Fibroblast of lung (primary cell): Measurements from ENCODE around the gene CFAP74. TPM values are rescaled to one million over a fixed set of nuclear protein-coding genes. Genes with fewer than 3 reads are reported as not detected.

Experiments used
- DNase-seq, 2 donors: peaks; one replicate each; pipeline versions ENCODE4 v3.0.0 to v3.0.0-alpha.2; 2010; ENCODE audit warnings: low read depth in 2 of 2
- H2AFZ ChIP-seq: 2 replicates; pipeline ENCODE4 v1.5.1; 2012; ENCODE audit warnings: low read length, control low read depth, inconsistent platforms
- H3K27ac ChIP-seq: 2 replicates; pipeline ENCODE4 v1.5.1; 2011; ENCODE audit warnings: low read length, control low read depth; ENCODE audit not compliant: insufficient read depth
- H3K27me3 ChIP-seq: 2 replicates; pipeline ENCODE4 v1.5.1; 2011; ENCODE audit warnings: mild to moderate bottlenecking, low read length; ENCODE audit not compliant: control insufficient read depth, insufficient read depth
- H3K36me3 ChIP-seq: 2 replicates; pipeline ENCODE4 v1.5.1; 2011; ENCODE audit warnings: low read length; ENCODE audit not compliant: control insufficient read depth, insufficient read depth
- H3K4me1 ChIP-seq: 2 replicates; pipeline ENCODE4 v1.5.1; 2011; ENCODE audit warnings: low read length; ENCODE audit not compliant: control insufficient read depth, insufficient read depth; ENCODE audit errors: extremely low read depth
- H3K4me2 ChIP-seq: 2 replicates; pipeline ENCODE4 v1.5.1; 2011; ENCODE audit warnings: low read length, control low read depth; ENCODE audit not compliant: insufficient read depth; ENCODE audit errors: extremely low read depth
- H3K4me3 ChIP-seq, 4 experiments: fragments of 200-600 bp in 1 of 4; sonication (generic) in 1 of 4; replicated peaks in 1 of 4; 2 replicates each; pipeline ENCODE4 v1.5.1; 2011 to 2016; ENCODE audit warnings: low read length in 4 of 4, low read depth in 3 of 4, mild to moderate bottlenecking in 3 of 4, control low read depth in 2 of 4, inconsistent platforms in 1 of 4, mixed read lengths in 1 of 4; ENCODE audit not compliant: insufficient read depth in 1 of 4; ENCODE audit errors: control extremely low read depth in 1 of 4
- H3K79me2 ChIP-seq: 2 replicates; pipeline ENCODE4 v1.5.1; 2012; ENCODE audit warnings: mild to moderate bottlenecking, low read length, inconsistent platforms; ENCODE audit not compliant: control insufficient read depth, insufficient read depth
- H3K9ac ChIP-seq: 2 replicates; pipeline ENCODE4 v1.5.1; 2011; ENCODE audit warnings: mild to moderate bottlenecking, low read length, control low read depth; ENCODE audit not compliant: insufficient read depth
- H3K9me3 ChIP-seq: 2 replicates; pipeline ENCODE4 v1.5.1; 2012; ENCODE audit warnings: low read depth, low read length; ENCODE audit not compliant: control insufficient read depth, insufficient read depth
- H4K20me1 ChIP-seq: 2 replicates; pipeline ENCODE4 v1.5.1; 2011; ENCODE audit warnings: low read length; ENCODE audit not compliant: control insufficient read depth, insufficient read depth; ENCODE audit errors: extremely low read depth
- EZH2 ChIP-seq: IDR thresholded peaks from 2 replicates; pipeline ENCODE4 v1.5.1; 2012; ENCODE audit warnings: low read length, control low read depth, mild to moderate bottlenecking; ENCODE audit errors: missing control alignments
- polyA plus RNA-seq, 2 donors: library from polyadenylated mRNA; depleted of rRNA in 1 of 2; stranded (reverse) in 1 of 2; unstranded in 1 of 2; fragments of >200 nt; gene quantifications; 2 replicates each; pipeline ENCODE4 v1.2.1, GENCODE V29; 2011 to 2012; ENCODE audit warnings: missing spikeins in 1 of 2
- total RNA-seq: library from RNA; depleted of rRNA; stranded (reverse); fragments of >200 nt; gene quantifications from 2 replicates; pipeline ENCODE4 v1.2.1, GENCODE V29; 2014
- TF ChIP-seq, protein P1 (sequence below), 2 donors: IDR thresholded peaks in 1 of 2; conservative IDR thresholded peaks in 1 of 2; 1 replicate in 1 of 2; 2 replicates in 1 of 2; pipeline ENCODE4 v1.5.1; 2011 to 2012; ENCODE audit warnings: low read length in 2 of 2, control low read depth in 1 of 2, inconsistent platforms in 1 of 2, low read depth in 1 of 2, mild to moderate bottlenecking in 1 of 2

Gene CFAP74
- total and polyA plus RNA-seq, 2 donors (not counting 1 experiment from before 2014, with no cell fraction given), result not detected

DNA sequence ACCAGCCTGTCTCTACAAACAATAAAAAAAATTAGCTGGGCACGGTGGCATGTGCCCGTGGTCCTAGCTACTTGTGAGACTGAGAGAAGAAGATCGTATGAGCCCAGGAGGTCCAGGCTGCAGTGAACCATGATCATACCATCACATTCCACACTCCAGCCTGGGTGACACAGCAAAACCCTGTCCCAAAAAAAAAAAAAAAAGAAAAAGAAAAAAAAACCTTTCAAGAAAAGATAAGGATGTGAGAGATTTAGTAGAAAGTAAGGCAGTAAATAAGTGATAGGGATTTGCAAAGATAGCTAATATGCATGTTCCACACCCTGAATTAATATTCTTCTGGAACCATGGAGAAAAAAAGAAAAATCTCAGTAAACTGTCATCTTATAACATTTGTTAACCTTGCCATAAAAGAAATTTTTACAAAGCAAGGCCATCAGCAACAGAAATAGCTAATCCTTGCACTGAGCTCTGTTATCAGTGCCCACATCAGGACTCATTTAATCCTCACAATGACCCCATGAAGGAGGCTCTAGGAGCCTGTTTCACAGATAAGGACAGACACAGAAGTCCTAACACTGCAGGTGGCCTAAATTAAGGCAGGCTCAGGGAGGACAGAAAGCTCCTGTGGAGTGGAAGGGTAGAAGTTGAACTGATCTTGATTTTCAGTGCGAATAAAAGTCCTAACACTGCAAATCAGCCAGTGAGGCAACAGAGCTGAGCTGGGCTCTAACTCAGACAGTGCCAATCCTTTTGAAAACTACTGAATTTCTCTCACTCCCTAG lies 120.3 kb downstream of the CFAP74 start:
- Histone ChIP-seq H3K9me3 (no peaks in the 10 kb centered on the region), H3K9ac (no peak overlapping the region), H3K4me2 (peak overlapping the region; percentile 25), H3K4me3 (no peak overlapping the region), H3K27me3 (no peaks in the 10 kb centered on the region), H2AFZ (no peak overlapping the region), H3K79me2 (peaks cover 96% of the 10 kb centered on the region), H3K36me3 (peaks cover under 1% of the 10 kb centered on the region), H4K20me1 (peaks cover 9% of the 10 kb centered on the region), H3K4me1 (peaks cover 9% of the 10 kb centered on the region), H3K27ac (peak overlapping the region; percentile 65)
- peak in 1 of 2 donors; percentile 41 for DNase-seq
- no peak for TF ChIP-seq EZH2
- TF ChIP-seq, protein P1, sequence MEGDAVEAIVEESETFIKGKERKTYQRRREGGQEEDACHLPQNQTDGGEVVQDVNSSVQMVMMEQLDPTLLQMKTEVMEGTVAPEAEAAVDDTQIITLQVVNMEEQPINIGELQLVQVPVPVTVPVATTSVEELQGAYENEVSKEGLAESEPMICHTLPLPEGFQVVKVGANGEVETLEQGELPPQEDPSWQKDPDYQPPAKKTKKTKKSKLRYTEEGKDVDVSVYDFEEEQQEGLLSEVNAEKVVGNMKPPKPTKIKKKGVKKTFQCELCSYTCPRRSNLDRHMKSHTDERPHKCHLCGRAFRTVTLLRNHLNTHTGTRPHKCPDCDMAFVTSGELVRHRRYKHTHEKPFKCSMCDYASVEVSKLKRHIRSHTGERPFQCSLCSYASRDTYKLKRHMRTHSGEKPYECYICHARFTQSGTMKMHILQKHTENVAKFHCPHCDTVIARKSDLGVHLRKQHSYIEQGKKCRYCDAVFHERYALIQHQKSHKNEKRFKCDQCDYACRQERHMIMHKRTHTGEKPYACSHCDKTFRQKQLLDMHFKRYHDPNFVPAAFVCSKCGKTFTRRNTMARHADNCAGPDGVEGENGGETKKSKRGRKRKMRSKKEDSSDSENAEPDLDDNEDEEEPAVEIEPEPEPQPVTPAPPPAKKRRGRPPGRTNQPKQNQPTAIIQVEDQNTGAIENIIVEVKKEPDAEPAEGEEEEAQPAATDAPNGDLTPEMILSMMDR (conservative IDR thresholded peaks at IDR 0.05 in 1 of 2, IDR thresholded peaks at IDR 0.05 in 1 of 2; ENCODE audit: low read depth in 1 of 2, low read length in 2 of 2), result no peak

DNA sequence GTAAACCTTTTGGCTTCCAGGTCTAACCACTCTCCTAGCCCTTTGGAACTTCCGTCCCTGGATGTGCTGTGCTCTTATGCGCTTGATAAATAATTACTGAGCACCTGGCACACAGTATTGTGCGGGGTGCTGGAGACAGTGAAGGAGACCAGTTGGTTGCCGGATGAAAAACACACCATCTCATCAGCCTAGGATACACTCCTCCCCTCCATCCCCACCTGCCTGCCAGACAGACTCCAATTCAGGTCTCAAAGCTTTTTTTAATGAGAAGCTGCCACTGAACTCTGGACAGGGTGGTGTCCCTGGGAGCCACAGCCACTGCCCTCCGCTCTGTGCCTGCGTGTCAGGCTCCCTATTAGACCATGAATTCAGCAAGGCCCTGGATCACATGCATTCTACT lies 121.9 kb downstream of the CFAP74 start:
- Histone ChIP-seq H3K4me3 (no peak overlapping the region), H4K20me1 (peaks cover 5% of the 10 kb centered on the region), H3K79me2 (peaks cover 96% of the 10 kb centered on the region), H3K9me3 (no peaks in the 10 kb centered on the region), H3K27me3 (no peaks in the 10 kb centered on the region), H3K36me3 (no peaks in the 10 kb centered on the region), H3K4me2 (no peak overlapping the region), H3K9ac (no peak overlapping the region), H2AFZ (no peak overlapping the region), H3K27ac (no peak overlapping the region), H3K4me1 (peaks cover 9% of the 10 kb centered on the region)
- TF ChIP-seq, protein P1 (conservative IDR thresholded peaks at IDR 0.05 in 1 of 2, IDR thresholded peaks at IDR 0.05 in 1 of 2; ENCODE audit: low read depth in 1 of 2, low read length in 2 of 2), result no peak
- TF ChIP-seq EZH2, result no peak
- no peak for DNase-seq

DNA sequence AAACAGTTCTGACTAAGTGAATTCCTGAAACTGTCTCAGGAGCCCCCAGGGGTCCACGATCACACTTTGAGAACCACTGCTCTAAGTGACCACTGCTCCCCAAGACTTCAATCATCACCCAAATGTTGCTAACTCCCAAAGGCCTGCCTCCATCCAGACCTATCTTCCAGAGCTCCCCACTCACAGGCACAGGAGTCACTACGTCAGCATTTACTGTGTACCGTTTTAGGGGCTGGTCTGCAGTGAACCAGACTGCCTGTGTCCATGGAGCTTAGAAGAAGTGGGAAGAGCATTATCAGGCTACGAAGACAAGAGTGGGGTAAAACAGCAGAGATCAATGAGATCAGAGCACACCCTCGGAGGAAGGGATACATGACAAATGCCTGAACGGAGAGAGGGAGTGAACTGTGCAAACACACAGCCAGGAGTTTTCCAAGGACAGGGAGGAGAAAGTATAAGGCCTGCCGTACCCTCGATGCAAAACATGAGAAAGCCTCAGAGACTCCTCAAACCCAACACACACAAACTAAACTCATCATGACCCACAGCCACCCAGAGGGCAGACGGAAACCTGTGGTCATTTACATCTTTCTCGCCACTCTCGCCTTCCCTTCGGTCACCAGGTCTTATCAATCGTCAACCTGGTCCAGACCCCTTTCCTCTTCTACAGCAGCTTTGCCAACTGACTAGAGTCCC lies 122.8 kb downstream of the CFAP74 start:
- no peak overlapping the region for H3K4me3 ChIP-seq
- H3K27me3 ChIP-seq, result no peaks in the 10 kb centered on the region
- no peak overlapping the region for H3K9ac ChIP-seq
- H3K36me3 ChIP-seq, result peaks cover 2% of the 10 kb centered on the region
- TF ChIP-seq, protein P1 (conservative IDR thresholded peaks at IDR 0.05 in 1 of 2, IDR thresholded peaks at IDR 0.05 in 1 of 2; ENCODE audit: low read depth in 1 of 2, low read length in 2 of 2), result no peak
- TF ChIP-seq EZH2, result no peak
- peaks cover 96% of the 10 kb centered on the region for H3K79me2 ChIP-seq
- no peaks in the 10 kb centered on the region for H3K9me3 ChIP-seq
- H3K27ac ChIP-seq, result no peak overlapping the region
- H4K20me1 ChIP-seq, result peaks cover 9% of the 10 kb centered on the region
- H3K4me2 ChIP-seq, result no peak overlapping the region
- H2AFZ ChIP-seq, result no peak overlapping the region
- DNase-seq, result no peak
- peaks cover 10% of the 10 kb centered on the region for H3K4me1 ChIP-seq
